B cell (primary cell): Measurements from ENCODE around the gene CPNE2. TPM values are rescaled to one million over a fixed set of nuclear protein-coding genes. Genes with fewer than 3 reads are reported as not detected.

Experiments
- ATAC-seq: fragments of 200-7000 bp; cut with Tn5 transposase; one replicate; pipeline ENCODE4 v1.10.0; 2021; ENCODE audit warnings: low read depth, mild to moderate bottlenecking, moderate number of reproducible peaks, moderate library complexity
- CTCF ChIA-PET: fragments of 350-600 bp; sonication (Branson Sonifier 250); formaldehyde crosslinking; loops from one replicate; lab custom pipeline; 2021; ENCODE audit warnings: antibody characterized with exemption, inconsistent platforms; lab: Charles Lee
- POLR2A ChIA-PET: fragments of 350-600 bp; sonication (Branson Sonifier 250); formaldehyde crosslinking; loops from one replicate; lab custom pipeline; 2021; ENCODE audit warnings: antibody characterized with exemption; lab: Charles Lee
- DNase-seq: peaks from one replicate; pipeline ENCODE4 v3.0.0; 2013
- H2AFZ ChIP-seq: 2 replicates; pipeline ENCODE4 v1.6.1; 2012; ENCODE audit warnings: mild to moderate bottlenecking, low read depth, low read length; ENCODE audit not compliant: insufficient read depth, poor library complexity, severe bottlenecking
- H3K27ac ChIP-seq, 2 donors: 1 replicate in 1 of 2; 2 replicates in 1 of 2; pipeline ENCODE4 v1.5.1; 2012 to 2013; ENCODE audit warnings: low read length in 2 of 2, mild to moderate bottlenecking in 2 of 2, moderate library complexity in 1 of 2
- H3K27me3 ChIP-seq, 4 experiments: fragments of 200-600 bp in 1 of 4; sonication (generic) in 1 of 4; replicated peaks in 1 of 4; 1 replicate in 2 of 4; 2 replicates in 2 of 4; pipeline versions ENCODE4 v1.6.1 to v1.7.0; 2013 to 2016; ENCODE audit warnings: low read length in 3 of 4, mild to moderate bottlenecking in 2 of 4, mixed read lengths in 1 of 4, moderate library complexity in 1 of 4; ENCODE audit not compliant: insufficient read depth in 4 of 4, control insufficient read depth in 3 of 4; ENCODE audit errors: control extremely low read depth in 1 of 4
- H3K36me3 ChIP-seq, 2 experiments: replicated peaks in 1 of 2; 1 replicate in 1 of 2; 2 replicates in 1 of 2; pipeline versions ENCODE4 v1.6.1 to v1.7.1; 2013; ENCODE audit warnings: low read length in 1 of 2; ENCODE audit not compliant: insufficient read depth in 2 of 2, control insufficient read depth in 1 of 2; ENCODE audit errors: control extremely low read depth in 1 of 2, extremely low read depth in 1 of 2
- H3K4me1 ChIP-seq, 2 donors: fragments of 200-600 bp in 1 of 2; sonication (generic) in 1 of 2; 1 replicate in 1 of 2; 2 replicates in 1 of 2; pipeline versions ENCODE4 v1.5.1 to v1.6.1; 2013 to 2017; ENCODE audit warnings: low read length in 2 of 2; ENCODE audit not compliant: control insufficient read depth in 2 of 2, insufficient read depth in 2 of 2
- H3K4me2 ChIP-seq: replicated peaks from 2 replicates; pipeline ENCODE3; 2012; ENCODE audit warnings: mild to moderate bottlenecking, low read depth, low read length; ENCODE audit not compliant: poor library complexity, severe bottlenecking
- H3K4me3 ChIP-seq, 5 experiments: fragments of 200-600 bp in 1 of 5; sonication (generic) in 1 of 5; 1 replicate in 3 of 5; 2 replicates in 2 of 5; pipeline versions ENCODE4 v1.5.1 to v1.7.0; 2011 to 2016; ENCODE audit warnings: low read length in 4 of 5, mild to moderate bottlenecking in 4 of 5, low read depth in 2 of 5, control low read depth in 1 of 5, moderate library complexity in 1 of 5; ENCODE audit not compliant: insufficient read depth in 1 of 5; ENCODE audit errors: control extremely low read depth in 1 of 5, extremely low read depth in 1 of 5
- H3K79me2 ChIP-seq: fragments of 200-600 bp; sonication (generic); one replicate; pipeline ENCODE4 v1.6.0; 2016; ENCODE audit warnings: low read length; ENCODE audit not compliant: control insufficient read depth, insufficient read depth
- H3K9ac ChIP-seq: fragments of 200-600 bp; sonication (generic); 2 replicates; pipeline ENCODE4 v1.6.1; 2017; ENCODE audit warnings: mild to moderate bottlenecking, low read length, moderate library complexity
- H3K9me3 ChIP-seq, 3 donors: one replicate each; pipeline versions ENCODE4 v1.6.1 to v1.7.1; 2013; ENCODE audit warnings: low read length in 2 of 3; ENCODE audit not compliant: control insufficient read depth in 2 of 3, insufficient read depth in 1 of 3; ENCODE audit errors: control extremely low read depth in 1 of 3
- H4K20me1 ChIP-seq: 2 replicates; pipeline ENCODE4 v1.6.0; 2012; ENCODE audit warnings: mild to moderate bottlenecking, low read length; ENCODE audit not compliant: insufficient read depth, control insufficient read depth, poor library complexity, severe bottlenecking
- H3K27ac Mint-ChIP-seq: one replicate; pipeline ENCODE4 v1.8.0; 2021; ENCODE audit warnings: mixed read lengths
- H3K27me3 Mint-ChIP-seq: one replicate; pipeline ENCODE4 v1.8.0; 2021; ENCODE audit warnings: mixed read lengths
- H3K4me1 Mint-ChIP-seq: one replicate; pipeline ENCODE4 v1.8.0; 2021; ENCODE audit warnings: mixed read lengths
- H3K4me3 Mint-ChIP-seq: one replicate; pipeline ENCODE4 v1.8.0; 2021; ENCODE audit warnings: mixed read lengths
- H3K9me3 Mint-ChIP-seq: one replicate; pipeline ENCODE4 v1.8.0; 2022; ENCODE audit warnings: mixed read lengths; ENCODE audit not compliant: insufficient read depth
- CTCF ChIP-seq: fragments of 200-600 bp; IDR thresholded peaks from one replicate; pipeline ENCODE4 v1.8.0; 2022; ENCODE audit warnings: antibody characterized with exemption, mild to moderate bottlenecking
- EZH2 ChIP-seq: IDR thresholded peaks from 2 replicates; pipeline ENCODE4 v1.6.1; 2012; ENCODE audit warnings: borderline replicate concordance, low read depth, mild to moderate bottlenecking, moderate library complexity, low read length; ENCODE audit not compliant: insufficient read depth, poor library complexity, severe bottlenecking
- WGBS: methylation state at CpG from one replicate; pipeline ENCODE4 v1.1.5; 2013; ENCODE audit warnings: missing lambda C conversion rate; ENCODE audit not compliant: insufficient coverage; 5-methylcytosine and 5-hydroxymethylcytosine counted together
- intact Hi-C: fragments of 100-400 bp; cut with micrococcal nuclease; formaldehyde crosslinking; loops from one replicate; pipeline ENCODE4 v1.10.0; 2022
- polyA plus RNA-seq: library from polyadenylated mRNA; depleted of rRNA; stranded (reverse); fragments of >200 nt; gene quantifications from 2 replicates; pipeline ENCODE4 v1.2.3, GENCODE V29; 2012
- total RNA-seq, 2 donors: library from RNA; stranded (reverse); fragments of 120-200 nt in 1 of 2; gene quantifications; 1 replicate in 1 of 2; 2 replicates in 1 of 2; pipeline versions ENCODE4 v1.2.3 to v1.2.4, GENCODE V29; 2013 to 2022

Gene CPNE2
- total and polyA plus RNA-seq, 2 donors (not counting 1 experiment from before 2014, with no cell fraction given) = 1.5 to 2.9 TPM

GRCh38 chr16:57064995-57065394, 27.4 kb upstream of the CPNE2 start:
- Mint-ChIP-seq H3K27ac (no peak overlapping the region), H3K4me1 (peaks cover 9% of the 10 kb centered on the region)
- 91% methylated on average over 5 of the region's 5 CpGs for WGBS

More at GRCh38 chr16:57064995-57065394, 27.4 kb upstream of the CPNE2 start:
- DNase-seq (no peak), ATAC-seq (no peak)
- CTCF ChIA-PET = interaction anchor here (1.0 kb wide), 1 partner anchor 22 kb away, joined by 3 read pairs; no protein-coding TSS in a partner anchor
- Histone ChIP-seq H3K79me2 (no peaks in the 10 kb centered on the region), H3K4me3 (no peak overlapping the region), H3K36me3 (peaks cover 3 to 53% of the 10 kb centered on the region in 2 experiments), H3K9ac (no peak overlapping the region), H3K9me3 (peaks cover 0 to 6% (median 0%) of the 10 kb centered on the region in 3 donors), H3K27me3 (no peaks in the 10 kb centered on the region), H3K4me2 (no peak overlapping the region), H3K4me1 (peaks cover 0 to 15% of the 10 kb centered on the region in 2 donors), H4K20me1 (no peaks in the 10 kb centered on the region), H3K27ac (no peak overlapping the region), H2AFZ (no peak overlapping the region)
- TF ChIP-seq CTCF = no peak
- no peak for TF ChIP-seq EZH2
- intact Hi-C loops = no loop called here
- POLR2A ChIA-PET = no interaction called here
- Mint-ChIP-seq H3K4me3 (no peak overlapping the region), H3K9me3 (no peaks in the 10 kb centered on the region), H3K27me3 (no peaks in the 10 kb centered on the region)
